HG03521 (cell line): ENCODE results near the gene CABP2.
"Not testable (repeated sequence)": the region's sequence is repeated elsewhere in the genome, so short reads cannot be mapped to it uniquely, and the experiment has no call there.

Experiments used
- ATAC-seq: cut with Tn5 transposase; IDR thresholded peaks from one replicate; pipeline ENCODE4 v1.9.1; 2021; ENCODE audit warnings: mild to moderate bottlenecking, moderate library complexity; ENCODE audit not compliant: unreplicated experiment

Gene CABP2

DNA sequence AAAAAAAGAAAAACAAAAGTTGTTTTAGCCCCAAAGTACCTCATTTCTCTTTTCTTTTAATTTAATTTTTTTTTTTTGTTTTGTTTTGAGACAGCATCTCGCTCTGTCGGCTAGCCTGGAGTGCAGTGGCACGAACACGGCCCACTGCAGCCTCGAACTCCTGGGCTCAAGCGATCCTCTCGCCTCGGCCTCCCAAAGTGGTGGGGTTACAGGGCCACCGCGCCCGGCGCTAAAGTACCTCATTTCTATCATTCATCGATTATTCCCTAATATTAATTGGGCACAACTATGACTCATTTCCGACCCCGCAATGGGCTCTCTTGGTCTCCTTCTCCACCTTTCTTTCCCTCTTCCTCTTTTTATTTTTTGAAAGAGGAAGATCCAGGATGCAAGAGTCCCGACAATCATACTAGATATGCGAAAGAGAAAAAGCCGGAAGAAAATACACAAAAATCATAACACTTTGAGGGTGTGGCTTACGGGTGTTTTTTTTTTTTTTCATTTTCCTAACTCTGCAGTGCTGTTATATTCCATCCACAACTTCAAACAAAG is 40.9 kb downstream of the CABP2 start:
- no peak for ATAC-seq

DNA sequence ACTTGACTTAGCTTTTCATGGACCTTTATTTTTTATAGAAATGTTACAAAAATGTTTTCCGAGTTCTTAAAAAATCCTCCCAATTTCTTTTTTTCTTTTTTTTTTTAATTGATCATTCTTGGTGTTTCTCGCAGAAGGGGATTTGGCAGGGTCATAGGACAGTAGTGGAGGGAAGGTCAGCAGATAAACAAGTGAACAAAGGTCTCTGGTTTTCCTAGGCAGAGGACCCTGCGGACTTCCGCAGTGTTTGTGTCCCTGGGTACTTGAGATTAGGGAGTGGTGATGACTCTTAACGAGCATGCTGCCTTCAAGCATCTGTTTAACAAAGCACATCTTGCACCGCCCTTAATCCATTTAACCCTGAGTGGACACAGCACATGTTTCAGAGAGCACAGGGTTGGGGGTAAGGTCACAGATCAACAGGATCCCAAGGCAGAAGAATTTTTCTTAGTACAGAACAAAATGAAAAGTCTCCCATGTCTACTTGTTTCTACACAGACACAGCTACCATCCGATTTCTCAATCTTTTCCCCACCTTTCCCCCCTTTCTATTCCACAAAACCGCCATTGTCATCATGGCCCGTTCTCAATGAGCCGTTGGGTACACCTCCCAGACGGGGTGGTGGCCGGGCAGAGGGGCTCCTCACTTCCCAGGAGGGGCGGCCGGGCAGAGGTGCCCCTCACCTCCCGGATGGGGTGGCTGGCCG is 45.7 kb downstream of the CABP2 start:
- not testable (repeated sequence) for ATAC-seq

DNA sequence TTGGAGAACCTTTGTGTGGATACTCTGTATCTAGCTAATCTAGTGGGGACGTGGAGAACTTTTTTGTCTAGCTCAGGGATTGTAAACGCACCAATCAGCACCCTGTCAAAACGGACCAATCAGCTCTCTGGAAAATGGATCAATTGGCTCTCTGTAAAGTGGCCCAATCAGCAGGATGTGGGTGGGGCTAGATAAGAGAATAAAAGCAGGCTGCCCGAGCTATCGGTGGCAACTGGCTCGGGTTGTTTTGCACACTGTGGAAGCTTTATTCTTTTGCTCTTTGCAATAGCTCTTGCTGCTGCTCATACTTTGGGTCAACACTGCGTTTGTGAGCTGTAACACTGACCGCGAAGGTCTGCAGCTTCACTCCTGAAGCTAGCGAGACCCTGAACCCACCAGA is 46.6 kb downstream of the CABP2 start:
- ATAC-seq = not testable (repeated sequence)

DNA sequence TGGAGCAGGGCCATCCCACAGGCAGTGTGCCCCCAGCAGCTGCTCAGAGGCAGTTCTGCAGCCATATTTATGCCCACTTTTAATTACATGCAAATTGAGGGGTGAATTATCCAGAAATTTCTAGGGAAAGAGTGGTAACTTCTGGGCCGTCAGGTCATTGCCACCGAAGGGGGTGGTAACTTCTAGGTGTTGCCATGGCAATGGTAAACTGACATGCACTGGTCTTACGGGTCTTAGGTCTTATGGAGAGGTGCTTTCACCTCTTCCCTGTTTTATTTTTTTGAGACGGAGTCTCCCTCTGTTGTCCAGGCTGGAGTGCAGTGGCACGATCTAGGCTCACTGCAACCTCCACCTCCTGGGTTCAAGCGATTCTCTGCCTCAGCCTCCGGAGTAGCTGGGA is 50.4 kb downstream of the CABP2 start:
- ATAC-seq = no peak

DNA sequence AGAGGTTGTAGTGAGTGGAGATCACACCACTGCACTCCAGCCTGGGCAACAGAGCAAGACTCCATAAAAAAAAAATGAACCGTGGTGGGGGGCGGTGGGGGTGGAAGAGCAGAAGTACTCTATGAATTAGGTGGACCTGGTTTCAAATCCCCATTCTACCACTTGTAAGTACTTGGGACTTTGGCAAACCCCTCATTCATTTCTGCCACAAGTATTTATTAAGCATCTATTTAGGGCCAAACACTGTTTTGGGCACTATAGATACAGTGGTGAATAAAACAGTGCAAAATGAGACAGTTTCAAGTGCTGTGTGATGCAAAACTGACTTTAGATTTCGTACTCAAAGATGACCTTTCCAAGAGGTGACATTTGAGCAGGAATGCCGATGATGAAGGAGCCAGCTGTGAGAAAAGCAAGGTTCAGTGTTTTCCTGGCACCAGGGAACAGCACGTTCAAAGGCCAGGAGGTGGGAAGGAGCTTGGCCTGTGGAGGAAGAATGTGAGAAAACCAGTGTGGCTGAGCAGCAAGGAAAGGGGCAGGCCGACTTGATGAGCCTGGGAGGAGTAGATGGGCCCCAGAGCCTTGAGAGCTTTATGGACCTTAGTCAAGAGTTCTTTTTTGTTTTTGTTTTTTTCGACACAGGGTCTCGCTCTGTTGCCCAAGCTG is 52.8 kb downstream of the CABP2 start:
- ATAC-seq = no peak

DNA sequence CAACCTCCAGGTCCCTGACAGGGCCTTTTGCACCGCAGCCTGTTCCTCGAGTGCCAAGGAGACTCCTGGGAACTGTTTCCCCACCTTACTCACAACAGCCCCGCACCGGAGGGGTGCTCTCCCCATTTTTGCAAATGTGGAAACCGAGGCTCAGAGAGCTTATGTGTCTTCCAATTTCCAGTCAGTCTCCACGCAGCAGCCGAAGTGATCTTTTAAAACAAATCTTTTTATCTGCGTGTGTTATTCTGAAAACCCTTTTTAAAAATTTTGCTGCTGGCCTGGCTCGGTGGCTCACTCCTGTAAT is 53.8 kb downstream of the CABP2 start:
- ATAC-seq = no peak
